Daoy (cell line): ENCODE data around the gene NDNF. TPM values are rescaled to one million over a fixed set of nuclear protein-coding genes. Genes with fewer than 3 reads are reported as not detected.

Source experiments
- DNase-seq: peaks from one replicate; pipeline ENCODE4 v3.0.0-alpha.2; 2015; ENCODE audit warnings: low read depth
- total RNA-seq: library from RNA; depleted of rRNA; stranded (reverse); fragments of >200 nt; shearing (Covaris generic); gene quantifications from 2 replicates; pipeline ENCODE4 v1.2.3, GENCODE V29; 2014

The NDNF gene
- total RNA-seq, 1 experiment from 2014 or later, result 0.23 TPM

GRCh38 chr4:121070696-121071639, 1.4 kb downstream of the NDNF start:
- peak; percentile 42 for DNase-seq

- no peak for DNase-seq
Observed at GRCh38 chr4:121070274-121070673, 2.1 kb downstream of the NDNF start.

- DNase-seq, result no peak
Observed at GRCh38 chr4:121069430-121069829, 2.9 kb downstream of the NDNF start.

- DNase-seq, result no peak
Observed at GRCh38 chr4:121064482-121064881, 7.9 kb downstream of the NDNF start.

GRCh38 chr4:121062521-121062920, 9.8 kb downstream of the NDNF start:
- DNase-seq, result no peak

- no peak for DNase-seq
Observed at GRCh38 chr4:121061861-121062260, 10.5 kb downstream of the NDNF start.

- no peak for DNase-seq
Observed at GRCh38 chr4:121061215-121061614, 11.1 kb downstream of the NDNF start.

GRCh38 chr4:121057466-121057922, 14.8 kb downstream of the NDNF start:
- DNase-seq, result no peak

GRCh38 chr4:121056066-121056465, 16.3 kb downstream of the NDNF start:
- DNase-seq, result no peak

GRCh38 chr4:121054373-121054772, 18.0 kb downstream of the NDNF start:
- no peak for DNase-seq

GRCh38 chr4:121053601-121054143, 18.7 kb downstream of the NDNF start:
- peak; percentile 35 for DNase-seq

GRCh38 chr4:121050300-121050699, 22.0 kb downstream of the NDNF start:
- no peak for DNase-seq

- peak; percentile 1 for DNase-seq
Observed at GRCh38 chr4:121049072-121049599, 23.2 kb downstream of the NDNF start.

- DNase-seq, result no peak
Observed at GRCh38 chr4:121048165-121048564, 24.2 kb downstream of the NDNF start.

GRCh38 chr4:121041307-121042090, 30.8 kb downstream of the NDNF start:
- DNase-seq, result peak; percentile 2

GRCh38 chr4:121034017-121034416, 38.3 kb downstream of the NDNF start:
- DNase-seq, result no peak

- DNase-seq, result no peak
Observed at GRCh38 chr4:121030711-121031110, 41.6 kb downstream of the NDNF start.

- no peak for DNase-seq
Observed at GRCh38 chr4:121030131-121030530, 42.2 kb downstream of the NDNF start.

- DNase-seq, result no peak
Observed at GRCh38 chr4:121026034-121026433, 46.3 kb downstream of the NDNF start.

GRCh38 chr4:121025540-121025939, 46.8 kb downstream of the NDNF start:
- no peak for DNase-seq

- DNase-seq, result no peak
Observed at GRCh38 chr4:121018543-121018942, 53.8 kb downstream of the NDNF start.

GRCh38 chr4:121016611-121017010, 55.7 kb downstream of the NDNF start:
- no peak for DNase-seq
